HG03342 (cell line): ENCODE measurements around the gene TAF4B.

Experiments
- ATAC-seq: cut with Tn5 transposase; IDR thresholded peaks from one replicate; pipeline ENCODE4 v1.9.1; 2021; ENCODE audit warnings: mild to moderate bottlenecking, moderate library complexity; ENCODE audit not compliant: unreplicated experiment

Gene TAF4B

DNA sequence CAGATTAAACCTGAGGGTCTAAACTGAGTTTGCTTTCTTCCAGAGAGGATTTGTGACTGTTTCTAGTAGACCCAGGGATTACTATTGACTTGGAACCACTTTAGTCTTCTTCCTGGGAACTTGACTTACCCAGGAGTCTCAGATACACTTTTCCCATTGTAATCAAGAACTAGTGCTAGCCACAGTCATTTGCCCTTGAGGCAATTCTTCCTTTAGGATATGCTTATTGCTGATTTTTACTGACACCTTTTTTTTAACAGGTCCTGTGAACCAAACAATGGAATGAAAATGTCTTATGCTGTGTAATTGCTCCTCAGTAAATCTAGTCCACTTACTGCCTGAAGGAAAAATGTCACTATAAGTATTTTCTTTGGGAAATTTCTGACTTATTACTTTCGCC is 78.3 kb downstream of the TAF4B start:
- no peak for ATAC-seq

DNA sequence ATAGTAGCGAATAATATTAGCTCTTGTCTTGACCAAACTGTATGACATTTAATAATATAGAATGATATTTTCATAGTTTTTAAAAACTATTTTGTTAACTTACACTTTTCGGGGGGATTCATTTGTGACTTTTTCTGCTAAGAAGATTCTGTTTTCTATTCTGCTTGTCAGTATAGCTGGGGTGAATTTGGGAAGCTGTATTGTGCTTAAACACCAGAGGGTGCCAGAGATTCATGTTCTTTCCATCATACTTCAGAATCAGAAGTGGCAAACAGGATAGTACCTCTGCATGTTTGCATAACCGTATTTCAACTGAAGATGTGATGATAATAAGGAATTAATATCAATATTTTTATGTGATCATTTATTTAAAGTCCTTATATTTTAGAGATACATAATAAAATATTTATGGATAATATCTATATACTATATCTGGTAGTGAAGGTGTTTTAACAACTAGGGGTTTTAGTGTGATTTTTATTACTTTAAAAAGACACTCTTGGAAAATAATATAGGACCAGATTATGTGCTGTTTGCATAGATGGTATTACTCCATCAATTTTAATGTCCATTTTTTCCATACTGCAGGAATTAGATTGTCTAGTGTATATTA is 81.0 kb downstream of the TAF4B start:
- ATAC-seq: peak; percentile 80

DNA sequence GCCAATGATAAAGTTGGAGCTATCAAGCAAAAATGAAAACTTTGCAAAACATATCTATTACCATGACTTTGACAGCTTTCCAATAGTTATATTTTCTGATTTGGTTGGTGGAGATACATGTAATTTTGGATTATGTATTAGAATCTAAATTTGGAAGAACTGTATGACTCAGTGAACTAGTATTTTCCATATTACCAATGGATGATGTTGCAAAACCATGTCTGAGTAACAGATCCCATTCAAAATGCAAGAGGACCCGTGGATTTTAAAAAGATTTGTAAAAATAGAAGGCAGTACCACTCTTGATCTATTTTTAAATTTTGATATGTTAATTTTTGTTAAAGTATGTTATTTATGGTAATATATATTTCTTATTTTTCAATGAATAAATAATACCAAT is 83.0 kb downstream of the TAF4B start:
- no peak for ATAC-seq

DNA sequence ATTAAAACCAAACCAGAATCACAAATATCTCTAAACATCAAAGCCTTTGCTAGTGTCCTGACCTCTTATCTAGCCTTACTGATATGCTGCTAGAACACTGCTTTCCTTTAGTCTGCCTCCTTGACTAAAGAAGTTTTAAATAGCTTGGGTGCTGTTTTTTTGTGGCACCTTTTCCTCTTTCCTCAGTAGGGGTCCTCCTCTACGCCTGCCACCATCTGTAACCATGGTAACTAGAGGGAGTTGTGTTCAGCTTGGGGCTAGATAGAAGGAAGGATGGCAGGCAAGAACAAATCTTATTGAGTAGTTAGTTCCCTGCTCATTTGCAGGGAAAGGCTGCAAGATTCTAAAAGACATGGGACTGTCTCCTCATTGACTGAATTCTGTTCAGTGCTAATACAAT is 86.0 kb downstream of the TAF4B start:
- no peak for ATAC-seq

GRCh38 chr18:26317398-26317797 is 91.2 kb downstream of the TAF4B start:
- no peak for ATAC-seq

GRCh38 chr18:26320686-26321085 is 94.4 kb downstream of the TAF4B start:
- no peak for ATAC-seq

GRCh38 chr18:26322890-26323653 is 96.8 kb downstream of the TAF4B start:
- no peak for ATAC-seq

GRCh38 chr18:26325771-26326170 is 99.5 kb downstream of the TAF4B start:
- no peak for ATAC-seq

DNA sequence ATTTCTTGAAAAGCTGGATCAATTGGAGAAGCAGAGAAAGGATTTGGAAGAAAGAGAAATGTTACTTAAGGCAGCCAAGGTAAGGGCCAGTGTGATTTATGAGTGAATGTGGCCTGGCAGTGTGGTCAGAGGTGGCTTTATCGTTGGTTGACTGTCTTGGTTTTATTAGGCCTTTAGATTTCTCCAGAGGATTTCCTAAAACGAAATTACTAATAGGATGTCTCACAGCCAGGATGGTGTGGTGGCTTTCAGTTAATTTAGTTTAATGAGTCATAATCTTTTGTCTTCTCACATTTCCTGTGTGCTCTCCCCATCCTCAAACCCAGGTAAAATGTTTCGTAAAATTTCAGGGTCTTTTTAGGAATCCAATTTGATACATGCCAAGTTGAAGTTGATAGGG is 100.8 kb downstream of the TAF4B start:
- no peak for ATAC-seq

GRCh38 chr18:26332991-26333390 is 106.7 kb downstream of the TAF4B start:
- ATAC-seq: no peak

GRCh38 chr18:26335156-26335555 is 108.9 kb downstream of the TAF4B start:
- no peak for ATAC-seq

- ATAC-seq: no peak
Measured at GRCh38 chr18:26335571-26336487, 109.6 kb downstream of the TAF4B start.

GRCh38 chr18:26336572-26336971 is 110.3 kb downstream of the TAF4B start:
- ATAC-seq: no peak

DNA sequence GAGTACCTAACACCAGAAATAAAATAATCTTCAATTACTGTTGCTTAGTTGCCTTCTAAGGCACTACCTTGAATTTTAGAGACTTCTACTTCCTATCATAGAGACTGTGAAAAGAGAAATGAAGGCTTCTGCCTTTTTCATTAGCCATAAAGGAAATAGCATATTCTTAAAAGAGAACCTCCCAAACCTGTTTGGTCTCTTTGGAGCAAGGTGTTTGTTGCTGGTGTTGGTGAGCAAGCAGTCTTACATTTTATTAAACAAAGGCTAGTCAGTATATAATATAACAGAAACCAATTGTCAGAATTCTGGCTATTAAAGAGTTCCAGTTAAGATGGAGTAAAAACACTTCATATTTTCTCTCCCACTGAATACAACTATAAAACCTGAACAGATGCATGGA is 116.4 kb downstream of the TAF4B start:
- ATAC-seq: no peak

DNA sequence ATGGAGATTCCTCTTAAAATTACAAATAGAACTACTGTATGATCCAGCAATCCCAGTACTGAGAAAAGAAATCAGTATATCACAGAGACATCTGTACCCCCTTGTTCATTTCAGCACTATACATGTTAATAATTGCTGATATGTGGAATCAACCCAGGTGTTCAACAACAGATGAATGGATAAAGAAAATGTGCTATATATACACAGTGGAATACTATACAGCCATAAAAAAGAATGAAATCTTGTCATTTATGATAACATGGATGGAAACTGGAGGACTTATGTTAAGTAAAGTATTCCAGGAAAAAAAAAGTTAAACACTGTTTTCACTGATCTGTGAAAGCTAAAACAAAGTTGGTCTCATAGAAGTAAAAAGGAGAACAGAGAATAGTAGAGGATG is 124.7 kb downstream of the TAF4B start:
- no peak for ATAC-seq

- ATAC-seq: peak; percentile 67
Measured at GRCh38 chr18:26356045-26356785, 130.0 kb downstream of the TAF4B start.

GRCh38 chr18:26357960-26358359 is 131.7 kb downstream of the TAF4B start:
- ATAC-seq: no peak

GRCh38 chr18:26362021-26362420 is 135.8 kb downstream of the TAF4B start:
- no peak for ATAC-seq

GRCh38 chr18:26367425-26367824 is 141.2 kb downstream of the TAF4B start:
- ATAC-seq: no peak

DNA sequence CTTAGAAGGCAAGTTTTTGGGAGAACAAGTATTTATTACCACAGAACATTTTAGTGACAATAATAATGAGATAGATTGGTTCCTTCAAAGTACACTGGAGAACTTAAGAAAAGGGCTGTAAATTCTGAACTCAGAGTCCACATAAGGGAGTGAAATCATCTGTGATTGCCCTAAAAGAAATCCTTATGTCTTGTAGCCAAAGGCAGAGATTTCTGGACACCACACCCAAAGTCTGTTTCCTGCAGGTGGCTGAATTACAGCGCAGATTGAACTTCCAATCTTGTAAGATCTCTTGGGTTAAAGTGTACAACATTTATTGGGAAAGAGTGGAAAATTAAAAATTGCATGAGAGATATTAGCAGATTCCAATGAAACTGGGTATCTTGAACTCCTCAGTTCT is 143.8 kb downstream of the TAF4B start:
- ATAC-seq: no peak

DNA sequence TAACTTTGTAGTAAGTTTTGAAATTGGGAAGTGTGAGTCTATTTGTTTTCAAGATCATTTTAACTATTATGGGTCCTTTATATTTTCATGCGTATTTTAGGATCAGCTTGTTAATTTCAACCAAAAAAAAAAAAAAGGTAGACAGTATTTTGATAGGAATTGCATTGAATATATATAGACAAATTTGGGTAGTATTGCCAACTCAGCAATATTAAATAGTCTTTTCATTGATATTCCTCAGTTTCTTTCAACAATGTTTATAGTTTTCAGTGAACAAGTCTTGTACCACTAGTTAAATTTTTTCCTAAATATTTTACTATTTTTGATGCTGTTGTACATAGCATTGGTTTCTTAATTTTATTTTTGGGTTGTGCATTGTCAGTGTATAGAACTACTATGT is 149.9 kb downstream of the TAF4B start:
- ATAC-seq: no peak
